GM18873 (cell line): ENCODE data around the gene PCDHGC4.

Experiments used
- ATAC-seq: cut with Tn5 transposase; IDR thresholded peaks from one replicate; pipeline ENCODE4 v1.9.1; 2021; ENCODE audit warnings: mild to moderate bottlenecking, moderate library complexity, moderate number of reproducible peaks; ENCODE audit not compliant: unreplicated experiment, low FRiP score

Gene PCDHGC4

GRCh38 chr5:141524604-141525597 is 40.1 kb downstream of the PCDHGC4 start:
- peak; percentile 65 for ATAC-seq

- ATAC-seq: no peak
Observed at GRCh38 chr5:141525653-141526052, 40.8 kb downstream of the PCDHGC4 start.

- ATAC-seq: no peak
Observed at GRCh38 chr5:141527426-141527825, 42.6 kb downstream of the PCDHGC4 start.

- ATAC-seq: no peak
Observed at GRCh38 chr5:141528291-141528984, 43.6 kb downstream of the PCDHGC4 start.

- ATAC-seq: peak; percentile 33
Observed at GRCh38 chr5:141529002-141529401, 44.2 kb downstream of the PCDHGC4 start.

- ATAC-seq: no peak
Observed at GRCh38 chr5:141529873-141530272, 45.0 kb downstream of the PCDHGC4 start.

GRCh38 chr5:141532726-141533125 is 47.9 kb downstream of the PCDHGC4 start:
- no peak for ATAC-seq

- no peak for ATAC-seq
Observed at GRCh38 chr5:141533897-141534296, 49.1 kb downstream of the PCDHGC4 start.

- no peak for ATAC-seq
Observed at GRCh38 chr5:141534492-141535213, 49.8 kb downstream of the PCDHGC4 start.
